Neuronal stem cell (in vitro differentiated cells): ENCODE results near the gene LILRA1. TPM values are rescaled to one million over a fixed set of nuclear protein-coding genes. Genes with fewer than 3 reads are reported as not detected.
"Not testable (repeated sequence)": the region's sequence is repeated elsewhere in the genome, so short reads cannot be mapped to it uniquely, and the experiment has no call there.

ENCODE experiments used
- DNase-seq: peaks from one replicate; pipeline ENCODE4 v3.0.0-alpha.2; 2013; ENCODE audit warnings: low spot score
- H2AFZ ChIP-seq: one replicate; pipeline ENCODE4 v1.6.1; 2013; ENCODE audit warnings: mild to moderate bottlenecking, low read length, inconsistent platforms
- H2AK5ac ChIP-seq: 2 replicates; pipeline ENCODE4 v1.6.1; 2013; ENCODE audit warnings: low read depth, mild to moderate bottlenecking, inconsistent platforms, low read length, moderate library complexity, mixed read lengths
- H2BK120ac ChIP-seq: 2 replicates; pipeline ENCODE4 v1.6.1; 2013; ENCODE audit warnings: low read depth, mild to moderate bottlenecking, inconsistent platforms, low read length, moderate library complexity, mixed read lengths
- H2BK12ac ChIP-seq: one replicate; pipeline ENCODE4 v1.6.1; 2013; ENCODE audit warnings: low read length, inconsistent platforms
- H2BK15ac ChIP-seq: 2 replicates; pipeline ENCODE4 v1.6.1; 2013; ENCODE audit warnings: mild to moderate bottlenecking, low read length, inconsistent platforms, mixed read lengths
- H2BK5ac ChIP-seq: one replicate; pipeline ENCODE4 v1.6.1; 2013; ENCODE audit warnings: inconsistent platforms, mild to moderate bottlenecking, low read length, moderate library complexity
- H3K14ac ChIP-seq: one replicate; pipeline ENCODE4 v1.6.1; 2013; ENCODE audit warnings: low read length, inconsistent platforms
- H3K18ac ChIP-seq: 2 replicates; pipeline ENCODE4 v1.6.1; 2013; ENCODE audit warnings: low read length, inconsistent platforms
- H3K23ac ChIP-seq: 2 replicates; pipeline ENCODE4 v1.6.1; 2013; ENCODE audit warnings: low read depth, mild to moderate bottlenecking, mixed read lengths, low read length, inconsistent platforms; ENCODE audit not compliant: poor library complexity
- H3K27ac ChIP-seq: replicated peaks from 3 replicates; pipeline ENCODE4 v1.5.1; 2013; ENCODE audit warnings: low read length, inconsistent platforms
- H3K27me3 ChIP-seq, 3 experiments: 2 replicates each; pipeline ENCODE4 v1.6.1; 2013; ENCODE audit warnings: low read length in 3 of 3, mild to moderate bottlenecking in 2 of 3, inconsistent platforms in 1 of 3, low read depth in 1 of 3, mixed read lengths in 1 of 3, moderate library complexity in 1 of 3; ENCODE audit not compliant: control insufficient read depth in 3 of 3, insufficient read depth in 3 of 3
- H3K36me3 ChIP-seq, 2 donors: replicated peaks in 1 of 2; 2 replicates each; pipeline ENCODE4 v1.6.1; 2013; ENCODE audit warnings: low read length in 2 of 2; ENCODE audit not compliant: control insufficient read depth in 2 of 2, insufficient read depth in 2 of 2
- H3K4ac ChIP-seq: 2 replicates; pipeline ENCODE4 v1.6.1; 2013; ENCODE audit warnings: inconsistent platforms, mild to moderate bottlenecking, low read length, moderate library complexity
- H3K4me1 ChIP-seq, 2 donors: 1 replicate in 1 of 2; 2 replicates in 1 of 2; pipeline ENCODE4 v1.6.1; 2013; ENCODE audit warnings: low read length in 2 of 2, low read depth in 1 of 2; ENCODE audit not compliant: control insufficient read depth in 2 of 2, insufficient read depth in 1 of 2
- H3K4me2 ChIP-seq: one replicate; pipeline ENCODE4 v1.6.1; 2013; ENCODE audit warnings: mild to moderate bottlenecking, low read length, inconsistent platforms; ENCODE audit not compliant: insufficient read depth, poor library complexity, severe bottlenecking
- H3K4me3 ChIP-seq, 2 donors: 2 replicates each; pipeline ENCODE4 v1.5.1; 2013; ENCODE audit warnings: low read length in 2 of 2, mild to moderate bottlenecking in 2 of 2, inconsistent platforms in 1 of 2, moderate library complexity in 1 of 2
- H3K79me1 ChIP-seq: one replicate; pipeline ENCODE4 v1.6.1; 2013; ENCODE audit warnings: low read depth, mild to moderate bottlenecking, inconsistent platforms, low read length, moderate library complexity
- H3K9ac ChIP-seq: one replicate; pipeline ENCODE4 v1.6.1; 2013; ENCODE audit warnings: mild to moderate bottlenecking, low read depth, low read length, inconsistent platforms; ENCODE audit not compliant: poor library complexity
- H3K9me3 ChIP-seq, 2 donors: replicated peaks in 1 of 2; 2 replicates each; pipeline versions ENCODE3 to v1.6.1; 2013; ENCODE audit warnings: low read length in 2 of 2, mild to moderate bottlenecking in 2 of 2, inconsistent platforms in 1 of 2, low read depth in 1 of 2, mixed read lengths in 1 of 2, moderate library complexity in 1 of 2; ENCODE audit not compliant: control insufficient read depth in 2 of 2, insufficient read depth in 1 of 2
- H4K8ac ChIP-seq: one replicate; pipeline ENCODE4 v1.6.1; 2013; ENCODE audit warnings: low read depth, mild to moderate bottlenecking, inconsistent platforms, low read length, moderate library complexity
- H4K91ac ChIP-seq: one replicate; pipeline ENCODE4 v1.6.1; 2013; ENCODE audit warnings: low read length, low read depth, mild to moderate bottlenecking, inconsistent platforms; ENCODE audit not compliant: poor library complexity
- WGBS, 2 donors: extraction: QIAGEN DNeasy Blood & Tissue Kit; methylation state at CpG; one replicate each; pipeline ENCODE4 v1.1.7; 2013; ENCODE audit warnings: missing lambda C conversion rate in 2 of 2, mixed read lengths in 1 of 2; ENCODE audit not compliant: insufficient read length in 2 of 2, insufficient replicate concordance in 1 of 2; ENCODE audit errors: extremely low coverage in 2 of 2; 5-methylcytosine and 5-hydroxymethylcytosine counted together
- polyA plus RNA-seq, 2 experiments: library from polyadenylated mRNA; stranded (reverse); fragments of 200-250 nt; gene quantifications; one replicate each; pipeline ENCODE4 v1.2.3, GENCODE V29; 2013

The LILRA1 gene
- not detected for polyA plus RNA-seq (2013, experiment 1 of 2)
- polyA plus RNA-seq (2013, experiment 2 of 2): not detected

GRCh38 chr19:54593445-54593844 lies at the start of gene LILRA1:
TSS of gene LILRA1 (plus strand) at chr19:54593632. CDS start at chr19:54594245, 613 bp downstream.
- not testable (repeated sequence) for H3K4me3 ChIP-seq, H2AFZ ChIP-seq, H3K18ac ChIP-seq, H3K4me1 ChIP-seq, H2AK5ac ChIP-seq, H2BK5ac ChIP-seq, H4K8ac ChIP-seq, H3K9ac ChIP-seq, H4K91ac ChIP-seq, H3K36me3 ChIP-seq, H3K4me2 ChIP-seq, H3K79me1 ChIP-seq, H3K4ac ChIP-seq, H2BK120ac ChIP-seq, H3K14ac ChIP-seq, H3K27ac ChIP-seq, DNase-seq, H2BK12ac ChIP-seq, H3K23ac ChIP-seq, H2BK15ac ChIP-seq
- H3K27me3 ChIP-seq: peaks cover 0 to 29% (median 0%) of the 10 kb centered on the region in 3 experiments
- peaks cover 0 to 23% of the 10 kb centered on the region in 2 donors for H3K9me3 ChIP-seq
- WGBS, 2 donors: no CpG with 5 or more reads among the region's 6 CpGs

- Histone ChIP-seq H3K4me1 (no peaks in the 10 kb centered on the region), H2AK5ac (no peak overlapping the region), H2BK12ac (no peak overlapping the region), H3K14ac (no peak overlapping the region), H3K9me3 (peaks cover 0 to 39% of the 10 kb centered on the region in 2 donors), H3K23ac (no peak overlapping the region), H2BK5ac (no peak overlapping the region), H3K27ac (no peak overlapping the region), H2AFZ (no peak overlapping the region), H3K9ac (no peak overlapping the region), H4K91ac (no peak overlapping the region), H4K8ac (no peak overlapping the region), H2BK15ac (no peak overlapping the region), H3K18ac (no peak overlapping the region), H2BK120ac (no peak overlapping the region), H3K4me3 (peak overlapping the region in 1 of 2 donors; percentile 30), H3K36me3 (no peaks in the 10 kb centered on the region), H3K27me3 (peaks cover 0 to 11% (median 2%) of the 10 kb centered on the region in 3 experiments), H3K4ac (no peak overlapping the region), H3K79me1 (no peaks in the 10 kb centered on the region), H3K4me2 (no peak overlapping the region)
- no CpG with 5 or more reads among the region's 16 CpGs for WGBS, 2 donors
- DNase-seq: no peak
Measured at GRCh38 chr19:54548806-54549205, 44.6 kb upstream of the LILRA1 start.

GRCh38 chr19:54549224-54549623 lies 44.2 kb upstream of the LILRA1 start:
- Histone ChIP-seq H2AFZ (no peak overlapping the region), H3K4ac (no peak overlapping the region), H2AK5ac (no peak overlapping the region), H2BK12ac (no peak overlapping the region), H3K36me3 (no peaks in the 10 kb centered on the region), H3K4me1 (no peaks in the 10 kb centered on the region), H3K14ac (no peak overlapping the region), H2BK120ac (no peak overlapping the region), H3K27ac (no peak overlapping the region), H3K79me1 (no peaks in the 10 kb centered on the region), H3K9me3 (peaks cover 0 to 42% of the 10 kb centered on the region in 2 donors), H3K18ac (no peak overlapping the region), H3K4me2 (no peak overlapping the region), H4K91ac (no peak overlapping the region), H3K27me3 (peaks cover 0 to 11% (median 2%) of the 10 kb centered on the region in 3 experiments), H3K23ac (no peak overlapping the region), H3K4me3 (peak overlapping the region in 1 of 2 donors; percentile 30), H4K8ac (no peak overlapping the region), H3K9ac (no peak overlapping the region), H2BK5ac (no peak overlapping the region), H2BK15ac (no peak overlapping the region)
- no peak for DNase-seq
- WGBS, 2 donors: no CpG with 5 or more reads among the region's 14 CpGs

- no peak overlapping the region for H2BK5ac ChIP-seq
- H2BK15ac ChIP-seq: no peak overlapping the region
- H3K4me3 ChIP-seq: no peak overlapping the region
- H4K91ac ChIP-seq: no peak overlapping the region
- no peak overlapping the region for H3K18ac ChIP-seq
- H3K4me1 ChIP-seq: no peaks in the 10 kb centered on the region
- H3K27ac ChIP-seq: no peak overlapping the region
- peaks cover 0 to 11% (median 2%) of the 10 kb centered on the region in 3 experiments for H3K27me3 ChIP-seq
- no peak overlapping the region for H4K8ac ChIP-seq
- H2AK5ac ChIP-seq: no peak overlapping the region
- no CpG with 5 or more reads among the region's 6 CpGs for WGBS, 2 donors
- no peaks in the 10 kb centered on the region for H3K36me3 ChIP-seq
- no peaks in the 10 kb centered on the region for H3K79me1 ChIP-seq
- H3K14ac ChIP-seq: no peak overlapping the region
- no peak overlapping the region for H3K23ac ChIP-seq
- H2BK120ac ChIP-seq: no peak overlapping the region
- H2BK12ac ChIP-seq: no peak overlapping the region
- no peak overlapping the region for H3K9ac ChIP-seq
- H3K4ac ChIP-seq: no peak overlapping the region
- peaks cover 0 to 49% of the 10 kb centered on the region in 2 donors for H3K9me3 ChIP-seq
- no peak for DNase-seq
- H3K4me2 ChIP-seq: no peak overlapping the region
- H2AFZ ChIP-seq: no peak overlapping the region
Measured at GRCh38 chr19:54551293-54551692, 42.1 kb upstream of the LILRA1 start.
